ENCODE measurements around the gene ZFAND2B. TPM values are rescaled to one million over a fixed set of nuclear protein-coding genes. Genes with fewer than 3 reads are reported as not detected.

Gene ZFAND2B
- total RNA-seq, 1 experiment from 2014 or later, result 16.4 TPM

DNA sequence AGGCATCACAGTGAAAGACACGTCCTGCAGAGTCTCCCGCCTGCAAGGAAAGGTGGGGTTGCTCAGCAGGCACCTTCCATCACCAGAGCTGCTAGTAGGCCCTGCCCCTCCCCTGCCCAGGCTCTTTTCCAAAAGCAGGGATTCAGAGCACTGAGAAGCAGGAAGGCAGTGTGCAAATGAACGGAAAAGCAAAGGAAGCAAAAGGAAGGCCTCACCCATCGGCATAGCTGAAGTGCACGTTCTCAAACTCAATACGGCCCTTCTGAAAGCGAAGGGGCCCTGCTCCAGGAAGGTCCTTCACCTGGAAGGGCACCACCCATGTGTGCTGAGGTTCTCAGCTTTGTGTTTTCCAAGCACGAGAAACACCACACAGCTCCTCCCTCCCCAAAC is 6.4 kb downstream of the ZFAND2B start:
- no peak overlapping the region for H4K91ac ChIP-seq (ENCODE audit: insufficient read length, low read depth, low read length)
- H4K5ac ChIP-seq (ENCODE audit: insufficient read length, low read depth, low read length), result no peak overlapping the region
- H2AK5ac ChIP-seq (ENCODE audit: insufficient read length, low read length), result no peak overlapping the region
- no peak overlapping the region for H3K9ac ChIP-seq (ENCODE audit: extremely low read depth, insufficient read length, low read length)
- H3K27ac ChIP-seq (ENCODE audit: insufficient read length, low read depth, low read length), result no peak overlapping the region
- H3K36me3 Mint-ChIP-seq (ENCODE audit: insufficient read depth in 1 of 3, low read depth in 3 of 3), result peaks cover 15 to 73% (median 65%) of the 10 kb centered on the region in 3 experiments
- H3K56ac ChIP-seq (ENCODE audit: insufficient read length, low read depth, low read length), result no peak overlapping the region
- no peak overlapping the region for H3K18ac ChIP-seq (ENCODE audit: insufficient read length, low read depth, low read length)
- no peaks in the 10 kb centered on the region for H3K79me1 ChIP-seq (ENCODE audit: insufficient read depth, low read depth, low read length, poor library complexity, severe bottlenecking)
- no peaks in the 10 kb centered on the region for H3K9me3 ChIP-seq (ENCODE audit: control insufficient read depth, low read depth, low read length)
- no peak overlapping the region for H3K14ac ChIP-seq (ENCODE audit: insufficient read depth, low read length)
- no peak overlapping the region for H2BK15ac ChIP-seq (ENCODE audit: low read depth, low read length)
- H3K23ac ChIP-seq (ENCODE audit: insufficient read length, low read depth, low read length), result no peak overlapping the region
- no peak overlapping the region for H2BK20ac ChIP-seq (ENCODE audit: low read depth, low read length, poor library complexity, severe bottlenecking)
- H3K4me1 Mint-ChIP-seq, result peaks cover 11 to 16% of the 10 kb centered on the region in 2 experiments
- no peaks in the 10 kb centered on the region; the same call in 1 of the 2 replicates for H3K27me3 Mint-ChIP-seq (ENCODE audit: low read depth)
- H3K9me3 Mint-ChIP-seq, result no peaks in the 10 kb centered on the region
- no peak overlapping the region for H2BK5ac ChIP-seq (ENCODE audit: insufficient read length, low read length)
- no peak overlapping the region for H4K8ac ChIP-seq (replicated peaks; ENCODE audit: insufficient read length, low read depth, low read length)
- TF ChIP-seq, protein P1, sequence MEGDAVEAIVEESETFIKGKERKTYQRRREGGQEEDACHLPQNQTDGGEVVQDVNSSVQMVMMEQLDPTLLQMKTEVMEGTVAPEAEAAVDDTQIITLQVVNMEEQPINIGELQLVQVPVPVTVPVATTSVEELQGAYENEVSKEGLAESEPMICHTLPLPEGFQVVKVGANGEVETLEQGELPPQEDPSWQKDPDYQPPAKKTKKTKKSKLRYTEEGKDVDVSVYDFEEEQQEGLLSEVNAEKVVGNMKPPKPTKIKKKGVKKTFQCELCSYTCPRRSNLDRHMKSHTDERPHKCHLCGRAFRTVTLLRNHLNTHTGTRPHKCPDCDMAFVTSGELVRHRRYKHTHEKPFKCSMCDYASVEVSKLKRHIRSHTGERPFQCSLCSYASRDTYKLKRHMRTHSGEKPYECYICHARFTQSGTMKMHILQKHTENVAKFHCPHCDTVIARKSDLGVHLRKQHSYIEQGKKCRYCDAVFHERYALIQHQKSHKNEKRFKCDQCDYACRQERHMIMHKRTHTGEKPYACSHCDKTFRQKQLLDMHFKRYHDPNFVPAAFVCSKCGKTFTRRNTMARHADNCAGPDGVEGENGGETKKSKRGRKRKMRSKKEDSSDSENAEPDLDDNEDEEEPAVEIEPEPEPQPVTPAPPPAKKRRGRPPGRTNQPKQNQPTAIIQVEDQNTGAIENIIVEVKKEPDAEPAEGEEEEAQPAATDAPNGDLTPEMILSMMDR (conservative IDR thresholded peaks at IDR 0.05), result no peak
- no peak overlapping the region for H2BK12ac ChIP-seq (ENCODE audit: insufficient read length, low read depth, low read length)
- H3K79me2 ChIP-seq (ENCODE audit: insufficient read depth, low read length), result no peaks in the 10 kb centered on the region
- no peak overlapping the region for H3T11ph ChIP-seq (ENCODE audit: low read length)
- no peak overlapping the region for H2BK120ac ChIP-seq (ENCODE audit: low read depth, low read length, poor library complexity, severe bottlenecking)
- H3K23me2 ChIP-seq (ENCODE audit: insufficient read length, low read depth, low read length, poor library complexity, severe bottlenecking), result peaks cover 2% of the 10 kb centered on the region
- H4K20me1 ChIP-seq (ENCODE audit: control insufficient read depth, insufficient read depth, insufficient read length), result no peaks in the 10 kb centered on the region
- no peak overlapping the region for H3K4me2 ChIP-seq (ENCODE audit: insufficient read depth, insufficient read length, low read length)
- H3K27me3 ChIP-seq (ENCODE audit: insufficient read depth, low read length), result no peaks in the 10 kb centered on the region
- H3K4me3 Mint-ChIP-seq, result no peak overlapping the region
- no peak overlapping the region for H2AFZ ChIP-seq (ENCODE audit: low read length)
- WGBS (ENCODE audit: extremely low coverage, insufficient read length, low lambda C conversion rate), result no CpG with 5 or more reads among the region's 8 CpGs
- DNase-seq, result no peak
- no peak overlapping the region for H3K4ac ChIP-seq (ENCODE audit: low read depth, low read length)
- H3K4me1 ChIP-seq (ENCODE audit: insufficient read depth, low read length), result no peaks in the 10 kb centered on the region
- H3K27ac Mint-ChIP-seq, result no peak overlapping the region
